IPS-11a (cell line): Measurements from ENCODE around the gene LRRC45.

Experiments used
- H3K4me3 ChIP-seq: one replicate; pipeline ENCODE4 v1.5.1; 2013; ENCODE audit warnings: low read depth, low read length, control low read depth

LRRC45 gene

GRCh38 chr17:81993729-81994592 is 29.1 kb upstream of the LRRC45 start:
- no peak overlapping the region for H3K4me3 ChIP-seq

- H3K4me3 ChIP-seq: no peak overlapping the region
Observed at GRCh38 chr17:81994593-81995462, 28.3 kb upstream of the LRRC45 start.

- H3K4me3 ChIP-seq: no peak overlapping the region
Observed at GRCh38 chr17:81995463-81996231, 27.5 kb upstream of the LRRC45 start.

GRCh38 chr17:81996232-81996756 is 26.8 kb upstream of the LRRC45 start:
- no peak overlapping the region for H3K4me3 ChIP-seq

GRCh38 chr17:81996757-81997441 is 26.2 kb upstream of the LRRC45 start:
- H3K4me3 ChIP-seq: no peak overlapping the region

GRCh38 chr17:81998212-81998611 is 24.9 kb upstream of the LRRC45 start:
- H3K4me3 ChIP-seq: no peak overlapping the region

GRCh38 chr17:81998691-81999438 is 24.2 kb upstream of the LRRC45 start:
- no peak overlapping the region for H3K4me3 ChIP-seq

- no peak overlapping the region for H3K4me3 ChIP-seq
Observed at GRCh38 chr17:81999587-81999975, 23.5 kb upstream of the LRRC45 start.

GRCh38 chr17:81999976-82000802 is 22.9 kb upstream of the LRRC45 start:
- no peak overlapping the region for H3K4me3 ChIP-seq

- no peak overlapping the region for H3K4me3 ChIP-seq
Observed at GRCh38 chr17:82000803-82001570, 22.1 kb upstream of the LRRC45 start.

- no peak overlapping the region for H3K4me3 ChIP-seq
Observed at GRCh38 chr17:82001571-82002056, 21.5 kb upstream of the LRRC45 start.

GRCh38 chr17:82003411-82004381 is 19.4 kb upstream of the LRRC45 start:
- no peak overlapping the region for H3K4me3 ChIP-seq

- no peak overlapping the region for H3K4me3 ChIP-seq
Observed at GRCh38 chr17:82004517-82005455, 18.3 kb upstream of the LRRC45 start.

GRCh38 chr17:82005701-82006348 is 17.3 kb upstream of the LRRC45 start:
- no peak overlapping the region for H3K4me3 ChIP-seq
